ENCODE measurements around the gene NPHP4. TPM values are rescaled to one million over a fixed set of nuclear protein-coding genes. Genes with fewer than 3 reads are reported as not detected.

NPHP4 gene
- polyA plus RNA-seq, 1 donor (not counting 4 experiments of a cell fraction or from before 2014, with no cell fraction given): 3.7 TPM

- DNase-seq (ENCODE audit: low read depth, low spot score) (no peak), FAIRE-seq (peak; percentile 5)
- no peaks in the 10 kb centered on the region for H3K9me3 ChIP-seq (ENCODE audit: control insufficient read depth, low read depth, low read length)
- TF ChIP-seq EZH2 (IDR thresholded peaks at IDR 0.05; ENCODE audit: low read length) (no peak), CTCF (optimal IDR thresholded peaks at IDR 0.05 in 1 of 3, IDR thresholded peaks at IDR 0.05 in 1 of 3, conservative IDR thresholded peaks at IDR 0.05 in 1 of 3; ENCODE audit: extremely low read depth in 1 of 3, insufficient read depth in 2 of 3, low read length in 3 of 3) (no peak)
- H3K9me1 ChIP-seq (ENCODE audit: control insufficient read depth, extremely low read depth, insufficient read depth, low read length): no peaks in the 10 kb centered on the region
- no peak overlapping the region for H3K4me2 ChIP-seq (ENCODE audit: control insufficient read depth, extremely low read depth, insufficient read depth, low read depth, low read length)
- H3K27me3 ChIP-seq (ENCODE audit: control insufficient read depth, extremely low read depth, insufficient read depth, low read length): peaks cover 8% of the 10 kb centered on the region
- no peaks in the 10 kb centered on the region for H3K79me2 ChIP-seq (ENCODE audit: control insufficient read depth, insufficient read depth, low read length)
- H3K4me1 ChIP-seq (ENCODE audit: control insufficient read depth, extremely low read depth, insufficient read depth, low read length): peaks cover 21% of the 10 kb centered on the region
- H3K27ac ChIP-seq (ENCODE audit: control insufficient read depth, insufficient read depth, low read length): no peak overlapping the region
- no peaks in the 10 kb centered on the region for H3K36me3 ChIP-seq (ENCODE audit: control insufficient read depth in 2 of 2, extremely low read depth in 1 of 2, insufficient read depth in 2 of 2, low read length in 2 of 2)
- dilution Hi-C loops (cut with MboI; ENCODE audit: extremely low pct_ligation_motif_present, low sequenced_read_pairs): no loop called here
- H3K9ac ChIP-seq (ENCODE audit: control insufficient read depth, extremely low read depth, insufficient read depth, low read length): no peak overlapping the region
- H3K4me3 ChIP-seq (ENCODE audit: control insufficient read depth in 2 of 3, extremely low read depth in 1 of 3, insufficient read depth in 2 of 3, low read depth in 1 of 3, low read length in 3 of 3): no peak overlapping the region
- peaks cover 7% of the 10 kb centered on the region for H4K20me1 ChIP-seq (ENCODE audit: control insufficient read depth, extremely low read depth, insufficient read depth, low read length)
- H2AFZ ChIP-seq (ENCODE audit: control insufficient read depth, low read length): no peak overlapping the region
These were observed 35.4 kb upstream of the NPHP4 start for GRCh38 chr1:6027591-6027990.

- peak overlapping the region; percentile 60 for H3K27ac ChIP-seq (ENCODE audit: control insufficient read depth, insufficient read depth, low read length)
- peak overlapping the region; percentile 96 for H3K4me2 ChIP-seq (ENCODE audit: control insufficient read depth, extremely low read depth, insufficient read depth, low read depth, low read length)
- peak; percentile 71 for DNase-seq (ENCODE audit: low read depth, low spot score)
- dilution Hi-C loops (cut with MboI; ENCODE audit: extremely low pct_ligation_motif_present, low sequenced_read_pairs): no loop called here
- peaks cover 7% of the 10 kb centered on the region for H4K20me1 ChIP-seq (ENCODE audit: control insufficient read depth, extremely low read depth, insufficient read depth, low read length)
- no peak for TF ChIP-seq CTCF (optimal IDR thresholded peaks at IDR 0.05 in 1 of 3, IDR thresholded peaks at IDR 0.05 in 1 of 3, conservative IDR thresholded peaks at IDR 0.05 in 1 of 3; ENCODE audit: extremely low read depth in 1 of 3, insufficient read depth in 2 of 3, low read length in 3 of 3)
- TF ChIP-seq EZH2 (IDR thresholded peaks at IDR 0.05; ENCODE audit: low read length): no peak
- H3K36me3 ChIP-seq (ENCODE audit: control insufficient read depth in 2 of 2, extremely low read depth in 1 of 2, insufficient read depth in 2 of 2, low read length in 2 of 2): no peaks in the 10 kb centered on the region
- H3K9me3 ChIP-seq (ENCODE audit: control insufficient read depth, low read depth, low read length): no peaks in the 10 kb centered on the region
- H3K27me3 ChIP-seq (ENCODE audit: control insufficient read depth, extremely low read depth, insufficient read depth, low read length): peaks cover 8% of the 10 kb centered on the region
- H3K4me1 ChIP-seq (ENCODE audit: control insufficient read depth, extremely low read depth, insufficient read depth, low read length): peaks cover 21% of the 10 kb centered on the region
- H3K9ac ChIP-seq (ENCODE audit: control insufficient read depth, extremely low read depth, insufficient read depth, low read length): peak overlapping the region; percentile 80
- H3K9me1 ChIP-seq (ENCODE audit: control insufficient read depth, extremely low read depth, insufficient read depth, low read length): no peaks in the 10 kb centered on the region
- peak overlapping the region; percentile 37 to 73 (median 70) for H3K4me3 ChIP-seq (ENCODE audit: control insufficient read depth in 2 of 3, extremely low read depth in 1 of 3, insufficient read depth in 2 of 3, low read depth in 1 of 3, low read length in 3 of 3)
- H2AFZ ChIP-seq (ENCODE audit: control insufficient read depth, low read length): peak overlapping the region; percentile 53
- FAIRE-seq: peak; percentile 43
- no peaks in the 10 kb centered on the region for H3K79me2 ChIP-seq (ENCODE audit: control insufficient read depth, insufficient read depth, low read length)
These were observed 34.0 kb upstream of the NPHP4 start for GRCh38 chr1:6026095-6026809.
